NCI-H2081 treated with DMSO at 0.1 percent for 48 hours (cell line): ENCODE measurements around the gene PCCA.
A peak's percentile ranks its signal among the peaks of the same experiment; 100 is the strongest.
"Not testable (repeated sequence)": the region's sequence is repeated elsewhere in the genome, so short reads cannot be mapped to it uniquely, and the experiment has no call there.

Experiments
- DNase-seq: peaks from one replicate; lab custom pipeline; 2025; lab: John Stamatoyannopoulos, UW

The PCCA gene

DNA sequence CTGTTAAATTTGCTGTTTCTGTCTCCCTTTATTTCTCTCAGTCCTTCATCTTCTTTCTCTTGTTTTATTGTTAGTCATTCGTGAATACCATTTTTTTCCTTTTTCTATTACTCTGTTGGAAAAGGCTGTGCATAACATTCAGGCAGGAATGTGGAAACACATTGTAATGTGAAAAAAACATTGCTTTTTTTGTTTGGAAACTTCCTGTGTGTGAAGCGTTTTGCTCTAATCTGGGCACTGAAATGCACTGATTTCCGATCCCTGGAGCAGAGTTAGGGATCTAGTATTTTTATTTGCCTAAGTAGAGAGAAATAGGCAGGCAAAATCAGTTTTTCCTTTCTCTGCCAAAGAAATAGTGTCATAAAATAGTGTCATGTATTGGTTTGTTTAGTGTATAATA, 155.5 kb downstream of the PCCA start:
- DNase-seq, result no peak

DNA sequence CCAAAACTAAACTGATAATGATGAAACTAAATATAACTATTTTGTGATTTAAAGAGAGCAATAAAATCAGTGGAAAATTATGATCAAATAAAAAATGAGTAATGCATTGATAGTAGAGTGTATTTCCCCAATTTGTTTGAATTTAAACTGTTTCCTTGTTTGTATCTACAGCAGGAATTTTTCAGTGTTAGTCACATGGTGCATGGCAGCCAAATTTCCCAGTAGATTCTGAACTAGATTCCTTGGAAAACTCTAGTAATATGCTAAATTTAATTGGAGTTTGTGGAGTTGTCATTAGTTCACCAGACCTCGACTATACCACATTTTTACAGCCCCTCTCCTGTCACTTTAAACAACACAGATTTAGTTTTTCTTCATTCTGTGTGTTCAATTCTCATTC, 156.2 kb downstream of the PCCA start:
- no peak for DNase-seq

GRCh38 chr13:100247937-100248336, 159.0 kb downstream of the PCCA start:
- no peak for DNase-seq

DNA sequence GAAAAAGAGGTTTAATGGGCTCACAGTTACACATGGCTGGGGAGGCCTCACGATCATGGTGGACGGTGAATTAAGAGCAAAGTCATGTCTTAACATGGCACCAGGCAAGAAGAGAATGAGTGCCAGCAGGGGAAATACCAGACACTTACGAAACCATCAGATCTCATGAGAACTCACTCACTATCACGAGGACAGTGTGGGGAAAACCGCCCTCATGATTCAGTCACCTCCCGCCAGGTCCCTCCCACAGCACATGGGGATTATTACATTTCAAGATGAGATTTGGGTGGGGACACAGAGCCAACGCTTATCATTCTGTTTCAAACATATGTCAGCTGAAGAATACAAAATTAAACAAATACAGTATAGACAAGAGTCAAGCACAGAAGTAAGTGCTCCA, 165.1 kb downstream of the PCCA start:
- no peak for DNase-seq

DNA sequence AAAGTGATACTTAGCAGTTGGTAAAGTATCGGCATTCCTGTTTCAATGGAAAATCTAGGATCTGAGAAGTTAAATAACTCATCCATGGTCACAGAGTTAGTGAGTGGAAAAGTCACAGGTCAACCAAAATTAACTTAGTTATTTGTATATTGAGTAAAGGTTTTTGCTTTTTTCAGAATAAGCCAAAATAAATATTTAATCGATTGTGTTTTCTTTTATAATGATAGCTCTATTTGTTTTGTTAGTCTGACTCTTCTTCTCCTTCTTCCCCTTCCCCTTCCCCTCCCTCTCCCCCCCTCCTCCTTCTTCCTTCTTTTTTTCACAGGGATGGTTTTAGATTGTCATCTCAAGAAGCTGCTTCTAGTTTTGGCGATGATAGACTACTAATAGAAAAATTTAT, 173.5 kb downstream of the PCCA start:
- no peak for DNase-seq

- no peak for DNase-seq
These were observed 177.1 kb downstream of the PCCA start for GRCh38 chr13:100266026-100266425.

DNA sequence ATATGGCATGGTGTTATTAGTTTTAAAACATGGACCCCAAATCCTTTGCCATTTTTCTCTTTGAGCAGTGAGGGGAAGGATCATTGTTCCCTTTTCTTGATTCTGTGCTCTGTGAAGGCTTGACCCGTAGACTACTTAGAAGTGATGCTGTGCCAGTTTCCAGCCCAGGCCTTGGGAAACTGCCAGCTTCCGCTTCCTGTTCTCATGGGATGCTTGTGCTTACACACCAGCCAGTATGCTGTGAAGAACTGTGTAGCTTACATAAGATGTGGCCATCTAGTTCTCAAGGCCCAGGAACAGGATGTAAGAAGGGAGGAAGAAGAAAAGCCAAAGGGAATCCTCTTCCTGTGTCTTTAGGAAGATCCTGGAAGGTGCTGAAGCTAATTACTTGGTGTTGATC, 180.9 kb downstream of the PCCA start:
- no peak for DNase-seq

DNA sequence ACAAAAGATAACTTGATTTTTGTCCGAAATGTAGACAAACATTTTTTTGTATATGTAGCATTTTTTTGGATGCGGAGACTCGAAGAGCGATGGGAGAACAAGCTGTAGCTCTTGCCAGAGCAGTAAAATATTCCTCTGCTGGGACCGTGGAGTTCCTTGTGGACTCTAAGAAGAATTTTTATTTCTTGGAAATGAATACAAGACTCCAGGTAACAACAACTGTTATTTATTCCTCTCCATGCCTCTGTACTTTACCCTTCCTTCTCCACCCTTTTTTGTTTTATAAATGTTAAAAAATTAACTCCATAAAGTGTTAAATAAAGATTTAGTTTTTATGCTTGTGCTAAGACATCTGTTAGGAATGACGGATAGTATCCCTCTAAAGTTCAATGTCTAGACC, 184.2 kb downstream of the PCCA start:
- no peak for DNase-seq

GRCh38 chr13:100273552-100273951, 184.7 kb downstream of the PCCA start:
- DNase-seq, result no peak

DNA sequence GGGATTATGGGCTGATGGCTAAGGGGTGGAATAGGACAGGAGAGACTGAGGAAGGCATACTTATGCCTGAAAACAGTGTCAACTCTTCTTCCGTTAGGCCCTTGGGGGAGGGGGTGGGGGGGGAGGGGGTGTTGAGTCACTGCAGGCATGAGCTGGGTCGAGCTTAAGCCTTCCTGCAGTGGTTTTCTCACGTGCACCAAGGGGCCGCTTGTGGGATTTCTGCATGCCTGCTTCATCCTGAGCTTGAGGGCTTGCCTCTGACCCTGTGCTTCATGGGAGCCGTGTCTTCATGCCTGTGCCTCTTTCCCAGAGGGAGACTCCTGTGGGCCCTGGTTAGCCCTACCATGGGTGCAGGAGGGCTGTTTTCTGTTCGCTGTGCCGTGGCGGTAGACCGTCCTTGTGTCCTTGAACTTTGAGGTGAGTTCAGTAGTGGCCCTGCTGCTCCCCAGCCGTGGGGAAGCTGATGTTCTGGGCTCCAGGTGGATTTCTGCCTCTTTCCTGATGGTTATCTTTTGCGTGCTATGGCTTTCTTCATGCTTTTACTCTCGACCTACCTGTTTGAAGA, 186.1 kb downstream of the PCCA start:
- DNase-seq, result no peak

- DNase-seq, result no peak
These were observed 186.9 kb downstream of the PCCA start for GRCh38 chr13:100275746-100276145.

- no peak for DNase-seq
These were observed 191.8 kb downstream of the PCCA start for GRCh38 chr13:100280681-100281080.

- DNase-seq, result not testable (repeated sequence)
These were observed 193.4 kb downstream of the PCCA start for GRCh38 chr13:100282306-100282705.

DNA sequence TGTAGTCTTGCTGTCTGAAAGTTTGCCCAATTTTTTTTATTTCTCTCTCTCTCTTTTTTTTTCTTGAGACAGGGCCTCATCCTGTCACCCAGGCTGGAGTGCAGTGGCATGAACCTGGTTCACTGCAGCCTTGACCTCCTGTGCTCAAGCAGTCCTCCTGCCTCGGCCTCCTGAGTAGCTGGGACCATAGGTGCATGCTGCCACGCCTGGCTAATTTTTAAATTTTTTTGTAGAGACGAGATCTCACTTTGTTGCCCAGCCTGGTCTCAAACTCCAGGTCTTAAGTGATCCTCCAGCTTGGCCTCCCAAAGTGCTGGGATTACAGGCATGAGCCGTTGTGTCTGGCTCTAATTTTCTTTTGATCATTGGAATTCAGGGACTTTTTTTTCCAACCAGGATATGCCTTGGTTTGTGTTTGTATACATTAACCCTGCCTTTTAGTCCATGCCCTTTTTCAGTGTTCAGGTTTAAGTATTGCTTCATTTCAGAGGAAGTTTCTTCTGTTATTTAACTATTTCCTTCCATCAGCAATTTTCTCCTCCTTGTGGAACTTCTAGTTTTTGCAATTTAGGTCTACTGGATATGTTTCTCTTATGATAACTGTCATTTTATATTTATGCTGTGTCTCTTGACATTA, 201.4 kb downstream of the PCCA start:
- no peak for DNase-seq

DNA sequence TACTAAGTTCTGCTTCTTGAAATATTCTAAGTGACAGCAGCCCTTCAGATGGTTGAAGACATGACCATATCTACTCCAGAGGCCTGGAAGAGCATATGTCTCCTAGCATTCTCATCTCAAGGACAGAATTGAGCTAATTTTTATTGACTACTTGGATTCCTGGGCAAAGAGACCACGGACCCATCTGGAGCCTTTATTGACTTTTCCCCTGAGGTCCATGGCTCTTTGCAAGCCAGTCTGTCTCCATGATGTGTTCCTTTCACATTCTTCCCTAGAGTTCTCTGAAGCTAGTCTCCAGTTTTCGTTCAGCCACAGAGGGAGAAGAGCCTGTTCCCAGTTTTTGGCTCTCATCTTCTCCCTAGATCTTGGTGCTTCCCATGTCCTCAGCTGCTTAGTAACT, 202.7 kb downstream of the PCCA start:
- DNase-seq, result no peak

DNA sequence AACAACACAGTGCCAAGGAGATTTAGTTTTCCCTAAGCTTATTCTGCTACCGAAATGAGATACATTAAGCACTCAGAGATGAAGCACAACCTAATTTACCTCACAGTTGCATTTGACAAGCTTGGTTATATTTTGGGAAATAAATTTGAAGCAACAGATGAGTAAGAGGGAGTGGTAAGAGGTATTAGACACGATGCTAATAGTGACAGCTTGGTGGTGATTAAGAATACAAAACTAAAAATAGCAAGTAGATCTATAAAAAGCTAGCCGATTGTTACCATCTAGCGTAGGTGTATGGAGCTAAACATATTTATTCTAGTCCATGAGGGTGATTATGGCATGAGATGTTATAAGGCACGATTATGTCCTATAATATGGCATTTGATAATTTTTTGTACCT, 208.5 kb downstream of the PCCA start:
- DNase-seq, result no peak

DNA sequence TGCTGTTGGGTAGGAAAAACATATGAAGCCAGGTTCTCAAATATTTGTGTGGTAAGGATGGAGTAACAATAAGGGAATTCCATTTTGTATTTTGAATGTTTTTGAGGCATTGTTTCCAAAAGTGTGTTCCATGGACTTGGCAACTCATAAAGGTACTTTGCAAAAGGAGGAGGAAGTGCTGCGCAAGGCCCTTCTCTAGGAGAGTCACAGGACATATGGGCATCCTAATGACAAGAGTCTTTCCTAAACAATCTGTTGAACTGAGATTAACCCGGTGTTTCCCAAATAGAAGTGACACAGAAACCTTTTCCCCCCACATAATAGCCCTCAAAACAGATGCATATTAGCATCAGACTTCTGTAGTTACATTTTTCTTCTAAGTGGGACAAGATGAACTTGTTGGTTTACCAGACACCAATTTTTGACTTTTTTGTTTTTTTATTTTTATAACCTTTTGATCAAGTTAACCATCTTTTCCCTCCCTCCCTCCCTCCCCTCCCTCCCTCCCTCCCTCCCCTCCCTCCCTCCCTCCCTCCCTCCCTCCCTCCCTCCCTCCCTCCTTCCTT, 209.3 kb downstream of the PCCA start:
- DNase-seq, result no peak

DNA sequence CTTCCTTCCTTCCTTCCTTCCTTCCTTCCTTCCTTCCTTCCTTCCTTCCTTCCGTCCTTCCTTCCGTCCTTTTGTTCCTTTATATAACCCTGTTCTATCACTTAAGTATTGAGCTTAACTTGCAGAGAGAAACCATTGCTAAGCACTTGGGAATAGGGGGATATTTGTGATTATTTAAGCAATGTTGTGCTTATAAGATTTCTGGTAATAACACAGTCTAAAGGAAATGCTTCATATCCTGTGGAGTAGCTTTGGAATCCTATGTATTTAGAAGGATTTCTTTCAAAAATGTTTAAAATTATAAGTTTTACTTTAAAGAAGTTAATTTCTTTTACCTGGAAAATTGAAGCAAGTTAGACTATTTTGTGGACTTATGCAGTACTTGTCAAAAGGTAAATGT, 209.8 kb downstream of the PCCA start:
- DNase-seq, result no peak

GRCh38 chr13:100300243-100300642, 211.3 kb downstream of the PCCA start:
- no peak for DNase-seq

- DNase-seq, result no peak
These were observed 211.8 kb downstream of the PCCA start for GRCh38 chr13:100300708-100301107.

GRCh38 chr13:100301418-100301817, 212.5 kb downstream of the PCCA start:
- DNase-seq, result peak; percentile 72

- no peak for DNase-seq
These were observed 213.5 kb downstream of the PCCA start for GRCh38 chr13:100302391-100302790.

DNA sequence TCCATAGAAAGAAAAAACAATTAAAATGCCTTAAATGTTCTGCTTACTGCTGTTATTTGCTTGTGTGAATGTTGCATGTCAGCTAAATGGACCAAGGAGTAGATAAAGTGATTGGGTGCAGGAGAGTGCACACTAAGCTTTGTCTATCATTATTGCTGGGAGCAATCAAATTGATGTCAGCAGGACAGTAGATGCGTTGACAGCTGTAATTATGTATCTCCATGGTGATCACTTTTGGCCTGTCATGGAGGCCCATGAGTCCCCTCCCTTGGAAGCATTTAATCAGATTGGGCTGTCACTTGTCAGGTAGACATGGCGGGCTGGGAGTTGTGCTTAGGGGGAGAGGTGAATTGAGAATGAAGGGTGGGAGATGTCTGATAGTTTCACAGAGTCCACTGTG, 215.3 kb downstream of the PCCA start:
- DNase-seq, result no peak

DNA sequence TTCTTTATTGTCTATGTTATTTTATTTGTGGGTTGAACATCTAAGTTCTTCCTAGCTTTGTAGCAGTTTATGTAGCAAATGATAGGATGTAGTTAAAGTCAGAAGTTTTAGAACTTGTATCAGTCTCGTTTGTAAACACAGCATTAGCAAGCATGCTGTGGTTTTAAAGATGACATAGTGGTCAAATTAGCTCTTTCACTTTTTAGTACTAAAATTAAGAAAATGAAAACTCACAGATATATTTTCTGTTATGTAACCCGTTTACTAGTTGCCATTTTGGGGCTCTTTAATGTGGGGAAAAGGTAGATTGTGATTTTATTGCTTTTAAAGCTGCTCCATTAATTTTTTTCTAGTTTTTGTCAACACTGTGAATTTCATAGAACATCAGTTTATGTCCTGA, 216.5 kb downstream of the PCCA start:
- DNase-seq, result no peak
